ENCODE measurements around the gene PIGV.

Gene PIGV

DNA sequence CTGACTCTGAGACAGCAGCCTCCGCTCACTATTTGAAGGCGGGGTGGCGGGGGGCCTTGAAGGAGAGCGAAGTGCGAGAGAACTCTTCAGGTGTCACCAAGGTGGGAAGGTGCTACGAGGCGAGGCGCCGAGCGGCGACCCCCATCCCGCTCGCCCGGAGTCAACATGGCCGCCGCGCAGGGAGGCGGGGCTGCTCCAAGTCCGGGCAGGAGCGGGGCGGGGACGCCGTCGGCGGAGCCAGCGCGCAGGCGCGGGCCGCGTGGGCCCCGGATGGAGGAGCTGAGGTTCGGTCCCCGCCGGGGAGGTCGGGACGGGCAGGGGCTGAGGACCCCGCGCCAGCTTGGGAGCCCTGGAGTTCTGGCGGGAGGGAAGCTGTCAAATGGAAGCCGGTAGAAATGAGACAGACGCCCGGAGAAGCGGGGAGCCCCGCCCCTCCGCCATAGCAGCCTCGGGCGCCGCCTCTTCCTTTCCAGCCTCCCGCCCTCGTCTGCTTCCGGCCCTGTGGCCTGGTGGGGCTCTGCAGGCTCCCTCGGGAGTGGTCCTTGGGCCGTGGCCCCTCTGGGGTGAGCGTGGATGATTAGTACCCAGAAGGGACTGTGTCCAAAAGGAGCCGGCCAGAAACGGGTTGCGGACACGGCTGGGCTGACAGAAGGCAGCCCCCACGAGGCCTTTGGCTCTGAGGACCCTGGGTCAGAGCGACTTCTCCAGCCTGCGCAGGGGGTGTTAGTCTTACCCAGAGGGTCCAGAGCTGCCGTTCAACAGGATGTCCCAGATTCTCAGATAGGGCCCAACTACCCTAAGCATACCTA lies at the start of gene PIGV:
PIGV (plus strand) TSS at position 245 of the 809 bp plus-strand sequence. CDS start 2,866 bp downstream, outside the sequence.
- DNase-seq, result peak; percentile 79 to 88

DNA sequence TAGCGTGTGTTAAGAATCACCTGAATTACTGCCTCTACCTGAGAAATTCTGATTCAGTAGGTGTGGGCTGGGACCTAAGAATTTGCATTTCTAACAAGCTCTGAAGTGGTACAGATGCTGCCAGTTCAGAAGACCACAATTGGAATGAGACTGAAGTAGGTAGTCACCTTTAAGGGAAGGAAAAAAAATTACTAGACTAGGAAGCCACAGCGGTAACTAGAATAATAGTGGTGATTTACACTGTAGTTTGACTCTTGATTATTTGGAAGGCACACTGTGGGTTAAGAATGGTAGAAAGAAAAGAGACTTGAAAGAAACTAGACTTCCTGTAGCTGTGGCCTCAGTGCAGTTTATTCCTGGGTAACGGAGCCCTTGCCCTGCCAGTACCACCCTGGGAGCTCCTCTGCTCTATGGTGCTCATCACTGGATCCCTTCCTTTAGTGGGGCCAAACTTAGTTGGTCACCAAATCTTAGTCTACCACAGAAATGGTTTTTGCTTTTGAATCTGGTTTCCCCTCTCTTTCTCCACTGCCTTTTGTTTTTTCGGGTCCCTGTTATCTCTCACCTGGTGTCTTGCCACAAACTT lies 48.3 kb upstream of the PIGV start:
- DNase-seq, result no peak

DNA sequence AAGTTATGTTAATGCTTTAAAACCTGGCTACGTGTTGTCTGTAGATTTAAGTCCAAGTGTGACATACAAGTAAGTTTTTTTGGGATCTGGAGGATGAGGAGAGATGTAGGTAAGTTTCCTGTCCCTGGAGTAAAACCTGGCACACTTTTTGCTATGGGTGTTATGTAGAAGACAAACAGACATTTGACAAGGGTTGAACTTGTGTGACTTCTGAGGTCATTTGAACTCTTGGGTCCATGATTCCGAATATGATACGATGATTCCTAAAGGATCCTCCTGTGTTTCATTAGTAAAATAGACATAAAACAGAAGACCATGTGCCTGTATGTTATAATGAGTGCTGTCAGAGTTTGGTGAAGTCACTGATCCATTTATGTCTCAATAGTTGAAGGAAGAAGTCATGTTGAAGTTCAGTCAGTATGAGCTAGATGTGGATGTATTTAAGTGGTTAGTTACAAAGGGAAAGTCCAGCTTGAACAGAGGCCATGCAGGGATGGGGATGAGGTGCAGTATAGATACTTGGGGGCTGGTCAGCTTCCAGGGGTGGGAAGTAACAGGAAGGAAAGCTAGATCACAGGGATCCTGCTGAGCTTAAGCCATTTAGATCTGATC lies 47.6 kb upstream of the PIGV start:
- DNase-seq, result no peak

DNA sequence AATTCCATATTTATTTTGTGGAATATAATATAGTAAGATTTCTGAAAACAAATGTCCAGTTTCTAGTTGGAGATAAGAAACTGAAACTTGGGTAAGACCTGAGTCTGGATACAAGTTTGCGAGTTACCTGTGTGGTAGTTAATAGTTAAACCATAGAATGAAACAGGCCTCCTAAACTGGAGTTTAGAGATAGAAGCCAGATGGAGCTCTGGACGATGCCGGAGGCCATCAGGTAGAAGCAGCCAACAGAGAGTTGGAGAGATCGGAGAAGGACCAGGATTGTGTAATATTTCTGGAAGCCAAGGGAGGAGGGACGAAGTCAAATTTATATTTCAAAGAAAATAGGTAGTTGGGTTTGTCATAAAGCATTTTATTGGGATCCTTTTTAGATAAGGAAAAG lies 46.8 kb upstream of the PIGV start:
- no peak for DNase-seq

DNA sequence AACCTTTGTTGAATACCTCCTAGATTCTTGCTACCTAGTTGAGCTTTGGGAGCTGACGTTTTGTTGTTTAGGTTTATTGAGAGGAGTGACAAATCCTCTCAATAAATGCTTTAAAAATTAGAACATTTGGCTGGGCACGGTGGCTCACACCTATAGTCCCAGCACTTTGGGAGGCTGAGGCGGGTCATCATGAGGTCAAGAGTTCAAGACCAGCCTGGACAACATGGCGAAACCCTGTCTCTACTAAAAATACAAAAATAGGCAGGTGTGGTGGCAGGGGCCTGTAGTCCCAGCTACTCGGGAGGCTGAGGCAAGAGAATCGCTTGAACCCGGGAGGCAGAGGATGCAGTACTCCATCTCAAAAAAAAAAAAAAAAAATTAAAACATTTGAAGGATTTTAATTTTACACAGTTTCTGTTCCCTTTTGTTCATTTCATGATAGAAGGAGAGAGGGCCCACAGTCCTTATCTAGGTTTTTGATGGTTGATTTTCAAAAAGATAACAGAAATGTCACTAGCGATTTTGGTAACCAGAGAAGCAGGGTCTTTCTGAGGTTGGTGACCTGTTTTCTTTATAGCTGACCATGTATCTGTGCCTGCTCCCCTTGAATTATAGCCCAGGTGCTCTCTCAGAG lies 44.2 kb upstream of the PIGV start:
- no peak for DNase-seq

DNA sequence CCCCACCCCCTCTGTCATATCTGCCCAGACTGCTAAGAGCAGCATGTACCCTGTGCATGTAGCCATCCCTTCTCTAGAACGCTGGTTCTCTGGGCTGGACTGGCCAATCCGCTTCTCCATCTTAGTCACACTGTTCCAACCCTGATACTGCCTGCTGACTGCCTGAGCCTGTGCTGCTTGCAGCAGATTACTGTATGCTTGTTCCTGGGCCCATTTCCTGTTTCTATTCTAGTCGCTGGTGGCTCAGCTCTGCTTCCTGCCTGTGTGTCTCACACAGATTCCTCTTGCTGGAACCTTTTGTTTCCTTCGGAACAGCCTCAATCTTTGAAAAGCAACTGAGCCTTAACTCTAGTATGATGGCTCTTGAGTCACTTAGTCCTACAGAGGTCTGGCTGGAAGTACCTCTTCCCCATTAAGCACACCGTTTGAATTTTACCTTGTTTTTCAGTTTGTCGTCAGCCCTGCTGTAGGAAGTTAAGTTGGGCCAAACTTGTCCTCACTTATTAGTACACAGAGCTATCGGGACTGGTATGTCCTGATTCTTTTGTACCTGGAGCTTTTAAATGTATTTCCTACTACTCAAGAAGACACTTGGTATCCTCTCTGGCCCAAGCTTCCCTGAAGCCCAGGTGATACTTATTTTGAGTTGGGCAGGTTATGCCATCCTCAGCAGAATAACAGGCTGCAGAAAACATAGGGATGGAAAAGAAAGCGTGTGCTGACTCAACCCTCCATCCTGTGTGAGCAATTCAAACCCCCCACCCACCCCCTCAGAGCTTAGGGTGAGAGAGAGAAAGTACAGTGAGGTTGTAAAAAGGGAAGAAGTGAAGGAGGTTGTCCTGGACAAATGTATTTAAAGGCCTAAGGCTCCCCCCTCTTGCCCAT lies 43.4 kb upstream of the PIGV start:
- no peak for DNase-seq

DNA sequence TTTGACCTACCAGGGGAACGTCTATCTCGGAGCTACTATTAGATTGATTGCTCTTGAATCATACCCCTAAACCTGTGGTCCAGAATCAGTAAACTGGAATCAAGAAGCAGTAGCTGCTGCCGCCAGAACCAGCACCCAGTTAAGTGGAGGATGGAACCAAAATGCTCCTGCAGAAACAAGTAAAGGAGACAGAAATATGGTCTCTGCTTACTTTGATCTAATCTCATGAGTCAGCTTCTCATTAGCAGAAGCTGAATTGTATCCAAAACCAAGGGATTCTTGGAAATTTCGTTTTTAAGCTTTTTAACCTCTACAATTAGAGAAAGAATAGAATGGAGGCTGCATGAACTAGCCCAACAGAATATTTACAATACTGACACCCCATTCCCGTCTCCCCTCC lies 42.6 kb upstream of the PIGV start:
- DNase-seq, result no peak

DNA sequence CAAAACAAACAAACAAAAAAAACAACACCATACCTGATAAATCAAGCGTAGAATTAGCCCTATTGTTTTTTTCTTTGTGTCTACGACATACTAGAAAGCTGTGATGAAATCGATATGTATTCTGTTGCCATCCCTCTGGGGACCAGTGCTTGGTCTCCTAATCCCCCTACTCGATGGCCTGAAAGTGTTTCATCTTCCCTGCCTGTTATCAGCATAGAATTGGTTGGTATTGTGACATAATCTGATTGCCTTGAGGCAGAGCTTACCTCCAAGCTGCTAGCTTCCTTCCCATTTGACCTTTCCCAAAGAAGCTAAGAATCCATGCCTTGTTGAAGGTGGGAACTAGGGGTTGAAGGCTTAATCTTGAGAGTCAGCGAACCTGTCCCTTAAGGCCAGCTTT lies 40.7 kb upstream of the PIGV start:
- no peak for DNase-seq

DNA sequence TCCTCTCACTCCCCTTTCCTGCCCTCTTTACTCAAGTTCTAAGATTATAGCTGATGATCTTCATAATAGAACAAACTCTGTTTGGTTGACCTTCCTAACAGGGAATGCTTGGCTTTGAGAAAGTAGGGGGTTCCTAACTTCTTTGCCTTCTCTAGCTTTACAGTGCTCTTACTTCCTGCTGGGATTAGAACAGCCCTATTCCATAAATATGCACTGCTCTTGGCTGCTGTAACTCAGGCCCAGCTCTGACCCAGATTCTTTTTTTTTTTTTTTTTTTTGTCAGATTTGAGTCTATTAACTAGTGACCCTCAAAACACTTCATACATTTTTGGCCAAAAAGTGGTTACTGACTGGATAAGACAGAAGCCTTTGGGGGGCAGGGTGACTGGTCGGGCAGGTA lies 39.4 kb upstream of the PIGV start:
- DNase-seq, result no peak

DNA sequence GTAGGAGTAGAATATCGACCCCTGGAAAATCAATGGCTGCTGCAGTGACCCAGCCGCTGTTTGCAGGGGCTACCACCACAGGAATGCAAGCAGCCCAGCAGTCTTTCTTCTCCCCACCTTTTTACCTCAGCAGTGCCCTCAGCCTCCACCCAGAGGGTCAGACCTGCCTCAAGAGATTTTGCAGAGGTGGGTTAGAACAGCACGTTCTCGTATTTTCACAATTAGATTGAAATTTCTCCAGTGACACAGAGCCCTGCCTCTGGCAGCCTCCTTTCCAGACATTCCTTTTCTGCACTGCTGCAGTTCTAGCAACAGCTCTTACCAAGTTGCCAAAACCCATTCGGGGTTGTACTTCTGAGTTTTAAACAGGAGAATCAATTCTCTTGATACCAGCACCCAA lies 38.3 kb upstream of the PIGV start:
- DNase-seq, result no peak

DNA sequence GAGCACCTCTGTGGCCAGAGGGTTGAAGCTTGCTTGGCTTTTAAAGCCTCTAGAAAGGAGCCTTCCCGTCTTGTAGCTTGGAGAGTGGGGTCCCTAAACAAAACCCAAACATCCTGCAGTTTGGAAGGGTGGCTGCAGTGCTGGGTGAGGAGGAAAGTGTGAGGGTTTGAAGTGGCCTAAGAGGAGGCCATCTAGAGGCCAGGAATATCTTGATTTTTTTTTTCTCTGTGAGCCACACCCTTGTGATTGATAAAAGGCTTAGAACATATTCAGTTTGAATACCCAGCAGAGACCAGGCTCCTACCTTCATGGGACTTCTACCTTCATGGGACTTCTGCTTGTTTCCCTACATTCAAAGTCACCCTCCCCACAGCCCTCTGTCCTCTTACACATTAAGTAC lies 37.3 kb upstream of the PIGV start:
- no peak for DNase-seq

DNA sequence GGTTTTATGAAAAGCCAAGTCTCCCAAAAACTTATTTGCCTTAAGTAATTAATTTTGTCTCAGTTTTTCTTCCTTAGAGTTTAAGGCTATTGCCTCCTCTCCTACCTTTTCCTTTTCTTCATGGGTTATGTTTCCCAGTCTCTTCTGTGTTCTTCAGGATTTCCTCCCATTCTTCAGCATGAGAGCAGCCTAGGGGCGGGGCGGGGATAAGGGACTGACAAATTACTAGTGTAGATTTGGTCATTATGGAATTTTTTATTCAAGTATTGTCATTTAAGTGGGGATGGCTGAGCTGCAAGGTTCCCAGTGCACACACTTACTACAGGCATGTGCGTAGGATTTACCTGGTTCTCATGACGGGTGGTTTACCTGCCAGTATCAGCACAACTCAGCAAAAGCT lies 35.2 kb upstream of the PIGV start:
- DNase-seq, result no peak

DNA sequence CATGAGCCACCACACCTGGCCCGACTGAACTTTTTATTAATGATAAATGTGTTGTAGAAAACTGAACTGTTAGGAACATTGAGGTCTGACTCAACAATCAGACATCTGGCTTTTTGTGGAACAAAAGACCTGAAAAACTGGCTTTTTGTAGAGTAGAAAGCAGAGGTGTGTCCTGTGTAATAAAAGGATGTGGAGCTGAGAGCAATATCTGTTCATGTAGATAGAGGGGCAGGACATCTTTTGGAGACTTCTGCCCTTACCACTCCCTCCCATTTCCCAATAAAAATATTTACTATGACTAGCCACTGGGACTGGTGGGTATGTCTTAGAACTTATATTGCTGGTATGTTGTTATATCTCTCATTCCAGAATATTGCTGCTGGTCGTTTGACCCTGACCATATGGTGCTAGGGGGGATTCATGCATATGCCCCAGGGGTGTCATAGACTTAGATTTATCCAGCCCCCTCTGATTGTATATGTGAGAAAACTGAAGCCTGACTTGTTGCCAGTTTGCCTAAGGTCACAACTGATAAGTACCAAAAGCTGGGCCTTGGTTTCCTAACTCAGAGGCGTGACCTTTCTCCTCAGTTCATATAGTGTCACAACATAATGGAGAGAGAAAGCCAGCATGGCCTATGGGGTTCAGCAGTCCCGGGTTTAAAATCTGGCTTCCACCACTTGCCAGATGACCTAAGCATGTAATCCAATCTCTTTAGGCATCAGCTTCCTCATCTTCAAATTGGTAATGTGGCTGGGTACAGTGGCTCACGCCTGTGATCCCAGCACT lies 33.5 kb upstream of the PIGV start:
- no peak for DNase-seq

DNA sequence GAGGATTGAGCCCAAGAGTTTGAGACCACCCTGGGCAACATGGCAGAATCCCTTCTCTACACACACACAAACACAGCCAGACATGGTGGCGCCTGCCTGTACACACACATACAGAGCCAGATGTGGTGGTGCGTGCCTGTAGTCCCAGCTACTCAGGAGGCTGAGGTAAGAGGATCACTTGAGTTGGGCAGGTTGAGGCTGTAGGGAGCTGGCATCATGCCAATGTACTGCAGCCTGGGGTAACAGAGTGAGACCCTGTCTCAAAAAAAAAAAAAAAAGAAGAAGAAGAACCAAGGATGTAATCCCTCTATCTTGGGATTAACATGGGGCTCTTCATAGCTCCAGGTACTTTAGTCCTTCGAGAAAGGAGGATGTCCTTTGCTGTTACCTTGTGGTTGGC lies 29.4 kb upstream of the PIGV start:
- DNase-seq, result no peak

DNA sequence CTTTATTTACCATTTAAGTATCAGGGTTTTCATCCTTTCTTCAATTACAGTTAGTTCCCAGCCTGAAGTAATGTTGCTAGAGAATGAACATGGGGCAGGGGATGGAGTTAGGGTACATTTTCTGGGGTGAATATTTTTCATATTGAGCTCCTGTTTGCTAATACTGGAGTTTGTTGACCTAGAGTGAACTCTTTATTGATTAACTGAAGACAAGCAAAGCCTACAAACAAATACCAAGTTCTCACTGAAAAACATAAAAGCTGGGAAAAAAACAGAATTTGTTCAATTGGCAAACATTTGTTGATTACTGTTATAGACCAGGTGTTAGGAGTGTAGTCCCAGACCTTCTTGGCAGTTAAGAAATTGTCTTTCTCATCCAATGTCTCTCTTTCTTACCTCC lies 28.2 kb upstream of the PIGV start:
- DNase-seq, result no peak

DNA sequence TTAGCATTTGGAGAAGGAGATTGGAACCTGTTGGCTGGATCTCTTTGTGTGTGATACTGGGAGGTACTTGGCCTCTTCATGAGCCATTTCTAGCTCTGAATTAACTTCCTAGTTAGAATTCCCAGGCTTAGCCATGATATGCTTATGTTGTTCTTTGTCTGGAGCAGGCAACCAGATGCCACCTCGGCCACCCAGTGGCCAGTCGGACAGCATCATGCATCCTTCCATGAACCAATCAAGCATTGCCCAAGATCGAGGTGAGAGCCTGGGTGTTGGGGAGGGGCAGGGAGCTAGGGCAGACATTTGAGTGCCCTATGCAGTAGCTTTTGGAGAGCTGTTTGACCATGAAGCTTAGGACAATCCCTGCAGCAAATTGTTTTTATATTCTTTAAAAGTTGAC lies 26.5 kb upstream of the PIGV start:
- DNase-seq, result no peak

DNA sequence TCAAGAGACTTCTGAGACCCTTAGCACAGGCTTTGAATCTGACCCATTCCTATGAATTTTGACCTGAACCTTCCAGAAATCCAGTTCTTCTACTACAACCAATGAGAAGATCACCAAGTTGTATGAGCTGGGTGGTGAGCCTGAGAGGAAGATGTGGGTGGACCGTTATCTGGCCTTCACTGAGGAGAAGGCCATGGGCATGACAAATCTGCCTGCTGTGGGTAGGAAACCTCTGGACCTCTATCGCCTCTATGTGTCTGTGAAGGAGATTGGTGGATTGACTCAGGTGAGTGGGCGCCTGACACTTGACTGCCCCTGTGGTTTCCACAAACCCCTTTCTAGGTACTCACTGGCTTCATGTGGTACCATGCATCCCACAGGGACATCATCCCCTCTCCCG lies 20.0 kb upstream of the PIGV start:
- DNase-seq, result no peak

DNA sequence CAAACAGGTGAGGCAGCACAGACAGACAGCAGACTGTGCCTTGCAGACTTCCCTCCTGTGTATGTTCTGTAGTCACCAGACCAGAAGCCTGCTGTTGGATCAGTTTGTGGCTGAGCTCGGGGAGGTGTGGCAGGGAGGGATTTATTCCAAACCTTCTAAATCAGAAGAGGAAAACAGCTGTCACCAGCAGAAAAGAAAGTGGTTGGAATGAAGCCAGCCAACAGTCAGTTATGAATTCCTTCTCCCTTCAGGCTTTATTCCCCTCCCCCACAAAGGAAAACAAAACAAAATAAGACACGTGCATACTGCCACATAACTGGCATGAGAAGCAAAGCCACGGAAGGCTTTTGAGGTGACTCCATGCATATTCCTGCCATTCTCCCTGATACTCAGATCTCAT lies 19.0 kb upstream of the PIGV start:
- DNase-seq, result no peak

DNA sequence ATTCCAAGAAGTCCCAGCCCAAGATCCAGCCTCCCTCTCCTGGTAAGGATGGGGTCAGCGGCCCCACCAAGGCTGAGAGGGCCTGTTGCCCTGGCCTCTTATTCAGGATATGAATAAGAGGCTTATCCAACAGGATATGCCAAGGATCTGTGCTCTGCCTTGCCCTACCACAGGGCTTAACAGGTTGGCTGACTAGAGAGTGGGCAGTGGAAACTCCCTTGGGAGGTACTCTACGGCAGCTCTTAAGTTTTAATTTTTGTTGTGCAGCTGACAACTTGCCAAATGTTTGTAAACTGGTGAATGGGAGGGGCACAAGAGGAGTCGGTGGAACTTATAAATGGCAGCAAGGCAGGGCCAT lies 16.5 kb upstream of the PIGV start:
- no peak for DNase-seq

DNA sequence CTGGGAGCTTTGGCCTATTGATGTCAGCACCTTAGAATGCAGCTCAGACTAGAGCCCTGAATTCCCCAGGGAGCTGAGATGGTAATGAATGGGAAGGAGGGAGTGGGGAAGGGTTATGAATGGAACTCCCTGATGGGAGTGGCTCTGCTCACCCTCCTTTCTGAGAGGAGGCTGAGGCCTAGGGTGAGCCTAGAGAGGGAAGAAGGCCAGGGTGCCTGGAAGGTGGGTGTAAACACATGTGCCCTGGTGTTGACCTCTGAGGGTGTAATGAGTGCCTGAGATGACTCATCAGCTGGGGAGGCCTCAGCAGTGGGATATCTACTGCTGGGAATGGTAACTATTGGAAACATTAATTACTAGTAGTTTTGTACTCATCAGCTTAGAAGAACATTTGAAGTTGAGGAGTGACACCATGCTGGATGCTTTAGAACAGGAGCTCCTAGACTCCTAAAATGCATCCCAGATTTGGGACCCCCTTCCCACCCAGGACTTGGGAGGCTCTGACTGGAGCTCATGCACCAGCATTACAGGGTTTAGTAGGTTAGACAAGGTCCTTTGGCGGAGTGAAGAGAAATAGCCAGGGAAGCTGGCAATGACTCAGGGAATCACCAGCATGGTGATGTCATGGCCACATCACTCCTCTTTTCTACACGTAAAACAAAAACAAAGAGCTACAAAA lies 16.0 kb upstream of the PIGV start:
- no peak for DNase-seq

DNA sequence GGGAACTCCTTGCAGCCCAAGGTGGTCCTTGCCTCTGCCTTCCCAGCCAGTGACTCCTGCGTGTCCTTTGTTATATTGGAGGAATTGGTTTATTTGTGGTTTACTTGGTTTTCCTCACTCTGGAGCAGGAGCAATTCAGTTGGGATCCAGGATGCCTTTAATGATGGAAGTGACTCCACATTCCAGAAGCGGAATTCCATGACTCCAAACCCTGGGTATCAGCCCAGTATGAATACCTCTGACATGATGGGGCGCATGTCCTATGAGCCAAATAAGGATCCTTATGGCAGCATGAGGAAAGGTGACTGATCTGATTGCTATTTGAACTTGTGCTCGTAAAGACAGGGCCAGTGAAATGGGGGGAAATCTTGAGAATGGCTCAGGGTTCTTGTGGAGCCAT lies 15.1 kb upstream of the PIGV start:
- no peak for DNase-seq

DNA sequence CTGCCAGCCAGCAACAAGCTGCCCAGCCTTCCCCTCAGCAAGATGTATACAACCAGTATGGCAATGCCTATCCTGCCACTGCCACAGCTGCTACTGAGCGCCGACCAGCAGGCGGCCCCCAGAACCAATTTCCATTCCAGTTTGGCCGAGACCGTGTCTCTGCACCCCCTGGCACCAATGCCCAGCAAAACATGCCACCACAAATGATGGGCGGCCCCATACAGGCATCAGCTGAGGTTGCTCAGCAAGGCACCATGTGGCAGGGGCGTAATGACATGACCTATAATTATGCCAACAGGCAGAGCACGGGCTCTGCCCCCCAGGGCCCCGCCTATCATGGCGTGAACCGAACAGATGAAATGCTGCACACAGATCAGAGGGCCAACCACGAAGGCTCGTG lies 13.3 kb upstream of the PIGV start:
- no peak for DNase-seq
